Stomach (tissue), 4 donors: ENCODE data around the gene KIF21A.

ENCODE experiments used
- CTCF ChIP-seq, 7 experiments: fragments of 450-650 bp in 4 of 7; fragments of 200-600 bp in 3 of 7; sonication (generic) in 3 of 7; IDR thresholded peaks; one replicate each; pipeline ENCODE4 v1.5.1; 2016 to 2019; ENCODE audit warnings: antibody characterized with exemption in 7 of 7, control low read depth in 2 of 7, mild to moderate bottlenecking in 1 of 7
- EP300 ChIP-seq: sonication (generic); formaldehyde crosslinking; IDR thresholded peaks from one replicate; pipeline ENCODE4 v1.6.1; 2017; ENCODE audit warnings: antibody characterized with exemption
- POLR2A ChIP-seq, 4 donors: fragments of 450-650 bp; IDR thresholded peaks; one replicate each; pipeline ENCODE4 v1.6.1; 2016; ENCODE audit warnings: antibody characterized with exemption in 4 of 4, control low read depth in 2 of 4, mild to moderate bottlenecking in 1 of 4, moderate library complexity in 1 of 4
- POLR2AphosphoS5 ChIP-seq, 3 donors: sonication (generic); formaldehyde crosslinking; IDR thresholded peaks; one replicate each; pipeline ENCODE4 v1.6.1; 2016; ENCODE audit warnings: antibody characterized with exemption in 3 of 3

GRCh38 chr12:39443081-39443928 lies at the start of gene KIF21A:
- TF ChIP-seq CTCF (IDR thresholded peaks at IDR 0.05) (peak in 5 of 7 experiments; percentile 26 to 85 (median 69)), POLR2A (IDR thresholded peaks at IDR 0.05) (peak in 1 of 4 donors; percentile 80), POLR2AphosphoS5 (IDR thresholded peaks at IDR 0.05) (peak; percentile 37 to 88 (median 76)), EP300 (no peak)
